GM19372 (cell line): ENCODE data around the gene RND2.

Experiments used
- ATAC-seq: cut with Tn5 transposase; IDR thresholded peaks from one replicate; pipeline ENCODE4 v1.9.1; 2021; ENCODE audit warnings: mild to moderate bottlenecking, low read depth, moderate library complexity; ENCODE audit not compliant: unreplicated experiment

The RND2 gene

DNA sequence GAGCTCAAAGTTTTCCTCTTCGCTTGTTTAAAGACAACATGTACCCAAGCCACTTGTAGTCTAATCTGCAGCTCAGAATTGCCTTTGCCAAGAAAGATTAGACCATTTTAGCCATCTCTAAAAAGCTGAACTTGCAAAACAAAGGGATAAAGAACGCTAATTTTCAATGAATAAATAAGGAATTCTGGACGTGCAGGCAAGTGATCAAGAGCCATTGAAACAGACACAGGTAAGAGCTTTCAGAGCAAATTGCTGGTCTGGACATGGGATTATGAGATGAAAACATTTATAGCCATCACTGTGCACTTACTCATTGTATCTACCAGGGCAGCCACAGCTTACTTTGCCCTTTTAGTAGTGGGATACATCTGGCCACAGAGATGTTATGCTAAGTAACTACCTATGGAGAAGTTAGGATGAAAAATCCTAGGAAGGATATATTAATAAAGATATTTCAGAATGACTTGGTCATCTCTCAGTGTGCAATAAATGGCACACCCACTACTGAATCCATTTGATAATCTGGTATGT is 44.4 kb downstream of the RND2 start:
- ATAC-seq = no peak

GRCh38 chr17:43070257-43070656 is 45.2 kb downstream of the RND2 start:
- no peak for ATAC-seq

DNA sequence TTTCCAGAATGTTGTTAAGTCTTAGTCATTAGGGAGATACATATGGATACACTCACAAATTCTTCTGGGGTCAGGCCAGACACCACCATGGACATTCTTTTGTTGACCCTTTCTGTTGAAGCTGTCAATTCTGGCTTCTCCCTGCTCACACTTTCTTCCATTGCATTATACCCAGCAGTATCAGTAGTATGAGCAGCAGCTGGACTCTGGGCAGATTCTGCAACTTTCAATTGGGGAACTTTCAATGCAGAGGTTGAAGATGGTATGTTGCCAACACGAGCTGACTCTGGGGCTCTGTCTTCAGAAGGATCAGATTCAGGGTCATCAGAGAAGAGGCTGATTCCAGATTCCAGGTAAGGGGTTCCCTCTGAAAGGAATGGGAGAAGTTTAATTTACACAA is 45.8 kb downstream of the RND2 start:
- no peak for ATAC-seq

GRCh38 chr17:43074869-43075268 is 49.8 kb downstream of the RND2 start:
- ATAC-seq = no peak

DNA sequence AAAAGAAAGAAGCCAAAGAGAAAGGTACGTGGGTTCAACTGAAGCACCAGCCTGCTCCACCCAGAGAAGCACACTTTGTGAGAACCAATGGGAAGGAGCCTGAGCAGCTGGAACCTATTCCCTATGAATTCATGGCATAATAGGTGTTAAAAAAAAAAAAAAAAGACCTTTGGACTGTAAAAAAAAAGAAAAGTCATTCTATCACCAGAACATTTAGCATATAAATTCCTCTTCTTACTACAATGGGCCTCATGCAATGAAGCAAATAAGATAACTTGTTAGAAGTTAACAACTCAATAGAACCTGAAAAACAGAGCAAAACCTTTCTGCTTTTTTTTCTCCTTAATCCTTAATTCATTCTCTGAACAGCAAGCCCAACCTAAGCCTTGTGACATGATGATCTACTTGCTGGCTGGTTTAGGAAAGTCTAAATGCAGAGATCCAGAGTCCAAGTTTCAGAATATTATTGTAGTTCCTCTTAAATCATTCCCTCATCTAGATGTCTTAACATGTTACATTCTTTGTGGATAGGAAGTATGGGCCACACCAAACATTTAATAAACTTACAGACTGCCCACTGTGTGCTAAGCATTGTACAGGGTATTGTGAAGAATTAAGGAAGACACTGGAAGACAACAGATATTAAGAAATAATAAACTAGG is 54.7 kb downstream of the RND2 start:
- ATAC-seq = no peak
